ENCODE results near the gene INTS6L.
"Not testable (repeated sequence)": the region's sequence is repeated elsewhere in the genome, so short reads cannot be mapped to it uniquely, and the experiment has no call there.

The INTS6L gene

GRCh38 chrX:135522878-135523693, 2.6 kb downstream of the INTS6L start:
- DNase-seq, result no peak

GRCh38 chrX:135528254-135528653, 7.8 kb downstream of the INTS6L start:
- DNase-seq, result no peak

DNA sequence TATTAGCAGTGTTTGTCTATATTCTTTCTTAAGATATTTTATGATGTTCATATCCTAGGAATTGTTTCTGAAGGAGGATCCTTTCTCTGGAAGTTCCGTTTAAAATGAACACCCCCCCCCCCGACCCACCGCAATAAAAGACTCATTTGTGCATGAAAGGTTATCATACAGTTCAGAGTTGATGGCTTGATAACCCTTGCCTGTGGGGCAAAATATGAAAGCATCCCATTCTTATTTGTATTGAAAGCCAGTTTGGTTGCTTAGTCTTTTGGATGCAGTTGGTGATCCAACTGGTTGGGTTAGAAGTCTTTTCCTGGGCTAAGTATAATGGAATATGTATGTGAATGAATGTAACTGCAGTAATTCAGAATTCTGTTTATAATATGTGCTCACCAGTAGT, 8.3 kb downstream of the INTS6L start:
- DNase-seq, result no peak

- DNase-seq, result no peak
Observed at GRCh38 chrX:135530097-135530496, 9.6 kb downstream of the INTS6L start.

- no peak for DNase-seq
Observed at GRCh38 chrX:135531813-135532212, 11.4 kb downstream of the INTS6L start.

DNA sequence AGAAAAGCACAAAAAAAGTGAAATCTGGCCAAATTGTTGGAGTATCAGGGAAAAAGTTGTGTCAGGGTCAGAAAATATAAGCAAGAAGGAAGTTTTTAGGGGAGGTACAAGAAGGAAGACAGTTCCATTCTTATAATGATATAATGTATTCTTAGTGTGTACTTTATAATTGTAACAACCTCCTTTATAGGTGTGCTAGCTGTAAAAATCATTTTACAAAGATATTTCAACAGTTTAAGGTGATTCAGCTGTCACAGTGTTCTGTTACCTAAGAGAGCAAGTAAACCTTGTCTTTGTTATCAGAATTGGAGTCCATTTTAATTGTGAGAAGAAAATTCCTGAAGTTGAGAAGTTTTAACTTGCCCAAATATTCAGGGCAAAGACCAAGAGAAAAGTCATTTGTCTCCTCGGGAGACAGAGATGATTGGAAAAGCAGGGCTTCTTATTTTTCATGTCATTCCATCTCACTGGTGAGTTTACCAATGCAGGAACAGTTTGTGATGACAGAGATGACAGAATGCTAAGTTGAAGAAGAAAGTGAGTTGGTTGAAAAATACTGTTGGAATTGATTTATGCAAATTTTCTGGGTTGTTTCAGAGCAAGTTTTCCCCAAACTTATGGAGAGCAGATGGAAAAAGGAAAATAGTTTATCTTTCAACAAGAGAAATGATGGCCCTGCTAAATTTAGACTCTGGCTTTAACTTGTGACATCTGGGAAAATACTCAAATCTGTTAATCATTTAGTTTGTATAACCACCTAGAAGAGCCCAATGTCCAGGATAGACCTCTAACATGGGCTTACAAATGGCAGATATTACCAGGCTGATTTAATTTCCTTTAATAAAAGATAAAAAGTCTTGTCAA, 14.8 kb downstream of the INTS6L start:
- DNase-seq, result no peak

- no peak for DNase-seq
Observed at GRCh38 chrX:135536877-135537276, 16.4 kb downstream of the INTS6L start.

- no peak for DNase-seq
Observed at GRCh38 chrX:135541351-135541750, 20.9 kb downstream of the INTS6L start.

GRCh38 chrX:135543172-135543571, 22.7 kb downstream of the INTS6L start:
- no peak for DNase-seq

GRCh38 chrX:135543924-135544323, 23.5 kb downstream of the INTS6L start:
- no peak for DNase-seq

DNA sequence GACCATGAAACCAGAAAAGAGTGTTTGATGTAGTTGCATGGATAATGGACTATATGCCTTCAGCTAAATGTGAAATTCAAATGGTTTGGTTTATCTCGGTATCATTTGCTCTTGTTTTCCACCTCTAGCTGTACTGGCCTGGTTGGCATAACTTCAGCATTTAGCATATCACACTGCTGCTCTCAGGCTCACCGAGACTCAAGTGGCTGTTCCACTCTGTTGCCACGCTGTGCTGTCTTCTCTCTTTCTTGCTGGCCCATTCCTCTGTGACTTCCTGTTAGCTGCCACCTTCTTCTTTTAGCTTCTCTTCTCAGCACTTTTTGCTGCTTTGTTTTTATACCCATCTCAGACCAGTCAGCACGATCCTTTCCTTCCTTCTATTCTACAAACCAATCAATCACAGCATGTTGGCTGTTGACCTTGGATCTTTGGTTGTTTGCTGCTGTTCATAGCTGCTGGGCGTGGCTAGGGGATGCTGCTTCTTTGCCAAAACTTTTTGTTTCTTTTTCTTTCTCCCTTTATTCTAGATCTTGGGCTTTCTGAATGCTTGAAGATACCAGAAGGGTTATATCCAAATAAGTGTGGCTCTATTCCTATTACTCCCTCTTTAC, 24.0 kb downstream of the INTS6L start:
- no peak for DNase-seq

- no peak for DNase-seq
Observed at GRCh38 chrX:135547767-135548166, 27.3 kb downstream of the INTS6L start.

DNA sequence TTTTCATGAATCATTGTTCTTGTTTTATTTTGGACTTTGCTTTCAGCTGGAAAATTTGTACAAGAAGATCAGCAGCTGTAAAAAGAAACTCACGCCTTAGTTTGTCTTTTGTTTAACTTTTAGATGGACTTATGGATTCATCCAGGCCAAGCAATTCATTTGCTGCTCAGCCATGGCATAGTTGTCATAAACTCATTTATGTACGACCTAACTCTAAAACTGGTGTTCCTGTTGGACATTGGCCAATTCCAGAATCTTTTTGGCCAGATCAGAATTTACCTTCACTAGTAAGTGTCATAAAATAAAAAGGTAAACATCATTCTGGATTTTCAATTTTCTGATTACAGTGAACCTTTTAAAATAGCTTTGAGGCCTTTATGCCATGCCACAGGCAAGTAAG, 29.1 kb downstream of the INTS6L start:
- no peak for DNase-seq

DNA sequence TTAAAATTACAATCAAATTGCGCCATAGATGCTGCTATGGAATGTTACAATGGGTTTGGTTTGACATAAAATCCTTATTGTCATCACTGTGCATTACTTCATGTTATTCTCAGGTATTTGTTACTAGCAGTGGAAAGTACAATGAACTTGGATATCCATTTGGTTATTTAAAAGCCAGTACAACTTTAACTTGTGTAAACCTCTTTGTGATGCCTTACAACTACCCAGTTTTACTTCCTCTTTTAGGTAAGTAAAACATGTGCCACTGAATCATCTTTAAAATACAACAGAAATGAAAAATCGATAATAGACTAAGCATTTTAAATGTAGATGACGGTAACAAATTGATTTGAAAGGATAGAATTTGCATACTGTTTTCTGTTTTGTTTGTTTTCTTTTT, 35.6 kb downstream of the INTS6L start:
- no peak for DNase-seq

- DNase-seq, result no peak
Observed at GRCh38 chrX:135557344-135557743, 36.9 kb downstream of the INTS6L start.

DNA sequence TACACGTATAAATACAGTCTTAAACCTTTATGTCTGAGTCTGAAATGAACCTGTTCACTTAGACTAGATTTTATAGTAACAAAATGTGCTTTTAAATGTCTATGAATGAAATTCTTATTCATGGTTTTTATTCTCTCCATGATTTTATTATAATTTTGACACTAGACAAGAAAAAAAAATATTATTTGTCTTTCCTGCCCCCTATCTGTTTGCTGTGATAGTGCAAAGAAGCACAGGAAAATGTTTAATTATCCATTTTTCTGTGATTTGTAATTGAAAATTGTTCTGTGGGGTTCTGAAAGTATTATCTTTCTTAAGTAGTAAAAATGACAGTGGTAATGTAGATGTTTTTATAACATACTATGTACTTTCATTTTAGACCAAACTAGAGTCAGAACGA, 52.0 kb downstream of the INTS6L start:
- DNase-seq, result no peak

GRCh38 chrX:135581496-135581895, 61.0 kb downstream of the INTS6L start:
- DNase-seq, result no peak

GRCh38 chrX:135585153-135585552, 64.7 kb downstream of the INTS6L start:
- DNase-seq, result no peak

GRCh38 chrX:135591871-135592270, 71.4 kb downstream of the INTS6L start:
- no peak for DNase-seq

GRCh38 chrX:135594049-135594448, 73.6 kb downstream of the INTS6L start:
- not testable (repeated sequence) for DNase-seq

- not testable (repeated sequence) for DNase-seq
Observed at GRCh38 chrX:135594453-135594852, 74.0 kb downstream of the INTS6L start.

GRCh38 chrX:135595543-135595942, 75.1 kb downstream of the INTS6L start:
- DNase-seq, result no peak

GRCh38 chrX:135596495-135596894, 76.0 kb downstream of the INTS6L start:
- DNase-seq, result peak; percentile 39

DNA sequence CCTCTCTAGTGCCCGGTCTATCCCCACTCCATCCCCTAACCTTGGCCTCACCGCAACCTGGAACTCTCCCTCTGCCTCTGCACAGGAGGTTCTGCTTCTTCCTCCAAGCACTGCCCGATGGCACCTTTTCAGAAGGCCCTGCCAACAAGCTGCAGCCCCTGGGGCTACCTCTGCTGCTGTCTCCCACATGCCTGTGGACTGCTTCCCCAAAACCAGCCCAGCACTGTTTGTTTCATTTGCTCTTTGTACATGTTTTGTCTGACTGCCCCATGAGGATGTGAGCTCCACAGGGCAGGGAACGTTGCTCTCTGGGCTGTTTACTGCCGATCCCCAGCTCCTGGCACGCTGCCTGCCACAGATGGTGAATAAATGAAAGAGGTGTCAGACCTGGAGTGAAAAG, 85.4 kb downstream of the INTS6L start:
- no peak for DNase-seq
